Fibroblast of the conjunctiva (primary cell): Measurements from ENCODE around the gene GALNT7.
A peak's percentile ranks its signal among the peaks of the same experiment; 100 is the strongest.
"Not testable (repeated sequence)": the region's sequence is repeated elsewhere in the genome, so short reads cannot be mapped to it uniquely, and the experiment has no call there.

Experiments
- DNase-seq: peaks from one replicate; pipeline ENCODE4 v3.0.0-alpha.2; 2010; ENCODE audit warnings: low read depth

GALNT7 gene

DNA sequence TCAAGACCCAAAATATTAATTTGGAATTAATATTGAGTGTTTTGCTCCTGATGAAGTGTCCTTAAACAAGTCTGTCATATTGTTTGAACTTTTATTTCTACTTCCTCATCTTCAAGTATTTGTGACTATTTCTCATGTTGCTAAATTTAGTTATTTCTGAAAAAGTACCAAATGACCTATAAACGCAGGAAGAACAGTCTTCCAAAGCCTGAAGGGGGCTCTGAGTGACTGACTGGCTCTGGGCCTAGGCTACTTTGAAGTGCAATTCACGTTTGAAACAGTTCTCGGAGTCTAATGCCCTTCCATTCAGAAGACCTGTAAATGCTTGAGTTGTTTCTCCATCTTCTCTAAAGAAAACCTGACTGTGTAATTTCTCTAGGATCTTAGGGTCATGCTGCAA, 26.5 kb downstream of the GALNT7 start:
- DNase-seq, result no peak

DNA sequence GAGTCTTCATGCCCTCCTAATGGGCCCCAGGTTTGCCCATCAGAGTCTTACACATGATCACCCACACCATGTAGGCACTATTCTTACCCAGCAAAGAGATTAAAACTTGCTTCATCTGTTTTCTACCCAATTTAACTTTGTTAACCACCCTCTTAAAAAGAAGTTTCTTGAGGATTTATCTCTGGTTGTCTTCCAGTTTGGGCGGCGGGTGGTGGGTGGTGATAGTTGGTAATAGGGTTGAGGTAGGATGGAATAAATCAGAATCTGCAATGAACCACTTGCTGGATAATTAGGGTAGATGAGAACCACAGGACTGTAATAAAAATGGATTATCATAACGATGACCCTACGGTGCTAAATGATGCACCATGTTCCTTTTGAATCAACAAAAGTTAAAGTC, 30.9 kb downstream of the GALNT7 start:
- no peak for DNase-seq

DNA sequence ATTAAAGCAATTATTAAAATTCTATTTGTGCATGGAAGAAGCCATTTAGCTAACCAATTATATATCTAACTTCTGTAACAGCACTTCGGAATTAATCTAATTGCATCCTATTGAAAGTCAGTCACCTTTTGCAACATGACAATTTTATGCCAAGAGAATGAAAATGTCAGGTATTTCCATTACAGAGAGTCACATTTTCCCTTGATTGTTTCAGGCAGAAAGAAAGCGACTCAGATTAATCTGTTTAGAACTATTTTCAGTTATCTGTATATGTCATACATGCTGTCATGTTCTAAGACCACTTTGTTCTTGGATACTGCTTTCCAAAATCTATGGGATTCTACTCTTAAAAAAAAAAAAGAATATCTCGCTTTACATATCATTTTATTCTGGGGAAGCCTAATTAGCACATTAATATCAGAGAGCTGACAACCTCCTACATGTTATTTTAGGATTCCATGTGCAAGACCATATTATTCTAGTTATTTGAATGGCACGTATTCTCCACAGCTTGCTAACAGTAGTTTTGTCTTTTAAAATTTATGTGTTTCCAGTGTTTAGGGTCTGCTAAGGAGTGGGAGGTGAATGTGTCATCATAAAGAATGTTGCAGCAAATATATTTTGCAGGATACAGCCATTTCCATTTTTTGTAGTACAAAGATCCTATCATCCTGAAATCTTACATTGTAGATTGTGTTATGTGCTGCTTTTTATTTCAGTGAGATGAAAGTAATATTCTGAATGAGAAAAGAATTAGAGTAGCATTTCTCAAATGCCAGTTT, 31.7 kb downstream of the GALNT7 start:
- no peak for DNase-seq

DNA sequence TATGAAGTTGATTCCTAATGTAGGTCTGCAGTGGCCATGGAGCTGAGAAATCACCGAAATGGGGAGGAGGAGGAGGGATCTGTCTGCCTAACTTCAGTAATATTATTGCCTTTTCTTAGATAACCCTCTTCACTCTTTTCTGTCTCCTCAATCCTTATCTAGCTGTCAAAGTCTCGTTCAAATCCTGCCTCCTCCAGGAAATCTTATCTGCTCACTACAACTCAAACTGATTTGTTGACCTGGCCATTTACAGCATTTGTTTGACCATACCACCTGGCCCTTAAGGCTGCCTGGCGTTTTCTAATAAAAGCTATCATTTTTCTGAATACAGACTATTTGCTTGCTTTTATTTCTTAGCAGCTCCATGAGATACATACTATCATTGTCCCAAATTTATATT, 33.8 kb downstream of the GALNT7 start:
- no peak for DNase-seq

DNA sequence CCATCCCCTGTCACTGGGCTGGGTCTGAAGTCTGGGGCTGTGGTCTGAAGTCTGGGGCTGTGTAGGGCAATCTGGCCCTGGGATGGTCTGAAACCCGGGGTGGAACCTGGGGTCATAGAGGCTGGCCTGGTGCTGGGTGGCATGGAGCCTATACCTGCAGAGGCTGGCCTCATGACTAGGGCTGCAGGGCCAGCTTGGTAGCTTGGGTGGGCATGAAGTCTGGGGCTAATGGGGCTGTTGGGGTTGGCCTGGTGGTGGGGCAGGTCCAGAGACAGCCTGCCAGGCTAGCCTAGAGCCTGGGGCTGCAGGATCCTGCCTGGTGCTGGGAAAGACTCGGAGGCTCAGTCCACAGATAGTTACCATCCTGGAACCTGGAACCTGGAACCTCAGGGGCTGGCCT, 37.0 kb downstream of the GALNT7 start:
- no peak for DNase-seq

DNA sequence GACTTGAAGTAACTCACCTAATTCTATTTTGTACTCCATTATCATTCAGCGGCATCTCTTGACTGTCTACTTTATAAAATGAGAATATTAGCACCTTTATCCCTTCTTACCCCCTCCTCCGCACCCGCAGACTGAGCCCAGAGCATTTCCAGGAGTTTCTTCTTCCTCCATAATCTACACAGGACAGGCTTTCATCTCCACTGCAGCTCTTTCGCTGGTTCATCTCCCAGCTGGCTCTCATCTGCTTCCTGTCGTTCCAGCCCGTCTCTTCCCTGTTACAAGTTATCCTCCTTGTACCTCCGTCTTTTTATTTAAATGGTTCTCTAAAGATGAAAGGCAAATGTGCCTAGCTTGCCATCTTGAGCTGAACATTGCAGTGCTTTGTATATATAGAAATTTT, 39.8 kb downstream of the GALNT7 start:
- no peak for DNase-seq

DNA sequence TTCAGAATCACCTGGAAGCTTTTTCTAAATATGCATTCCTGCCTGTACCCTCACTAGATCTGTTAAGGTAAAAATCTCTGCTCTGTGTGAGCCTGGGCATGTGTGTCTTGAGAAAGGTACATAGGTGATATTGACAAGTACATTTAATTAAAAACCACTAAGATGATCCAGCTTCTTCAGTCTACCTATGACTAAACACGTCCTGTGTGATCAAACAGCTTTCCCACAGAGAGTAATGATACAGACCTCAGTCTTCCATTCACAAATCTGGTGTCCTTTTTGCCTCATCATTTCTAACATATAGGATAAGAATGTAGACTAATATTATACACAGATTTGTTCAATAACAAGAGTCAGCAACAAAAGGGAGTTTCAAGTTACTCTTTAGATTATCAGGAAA, 42.6 kb downstream of the GALNT7 start:
- DNase-seq, result no peak

DNA sequence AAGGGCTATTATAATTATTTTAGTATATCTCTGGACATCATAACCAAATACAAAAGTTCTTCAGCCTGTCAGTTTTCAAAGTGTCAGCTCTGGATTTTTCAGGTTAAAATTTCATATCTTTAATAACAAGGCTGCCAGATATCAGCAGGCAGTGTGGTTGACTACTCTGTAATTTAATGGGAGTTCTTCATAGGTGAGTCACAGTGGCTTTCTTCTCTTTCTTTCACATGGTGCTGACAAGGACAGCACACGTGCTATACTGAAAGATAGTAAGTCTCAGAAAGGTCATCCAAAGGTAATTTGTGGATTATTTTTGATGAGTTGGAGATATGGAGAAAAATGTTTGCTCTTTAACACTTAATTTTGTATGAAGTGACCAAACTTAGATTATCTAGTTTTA, 43.2 kb downstream of the GALNT7 start:
- no peak for DNase-seq

DNA sequence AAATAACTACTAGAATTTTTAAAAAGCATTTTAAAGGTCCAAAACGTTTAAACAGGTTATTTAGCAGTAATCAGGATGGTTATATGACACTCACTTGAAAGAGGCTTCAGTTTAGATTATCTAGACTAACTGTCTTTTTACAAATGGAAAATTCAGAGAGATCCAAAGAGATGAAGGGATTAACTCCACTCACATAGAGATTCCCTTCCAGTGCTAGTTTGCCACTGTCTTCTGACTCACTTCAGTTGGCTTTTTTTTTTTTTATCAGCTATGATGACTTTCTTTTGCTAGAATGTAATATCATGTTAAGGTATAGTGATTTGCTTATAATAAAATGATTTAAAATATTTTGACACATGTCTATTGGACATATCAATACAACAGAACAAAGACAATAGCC, 43.8 kb downstream of the GALNT7 start:
- DNase-seq, result no peak

DNA sequence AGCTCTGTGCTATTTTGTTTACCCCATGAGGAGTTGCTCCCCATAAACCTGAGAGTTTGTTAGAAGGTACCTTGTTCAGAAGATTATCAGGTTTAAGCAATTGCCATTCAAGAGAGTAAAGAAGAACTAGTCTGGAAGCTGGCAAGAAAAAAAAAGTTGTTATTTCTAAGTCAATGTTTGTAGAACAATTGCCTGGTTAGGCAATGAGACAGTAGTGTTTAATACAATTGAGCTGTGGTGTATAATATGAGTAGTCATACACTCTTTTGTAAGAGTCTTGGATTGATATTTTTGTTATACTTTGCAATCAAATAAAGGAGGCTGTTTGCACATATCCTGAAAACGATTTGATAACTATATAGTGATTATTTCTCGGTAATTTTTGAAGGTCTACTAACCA, 44.7 kb downstream of the GALNT7 start:
- no peak for DNase-seq

DNA sequence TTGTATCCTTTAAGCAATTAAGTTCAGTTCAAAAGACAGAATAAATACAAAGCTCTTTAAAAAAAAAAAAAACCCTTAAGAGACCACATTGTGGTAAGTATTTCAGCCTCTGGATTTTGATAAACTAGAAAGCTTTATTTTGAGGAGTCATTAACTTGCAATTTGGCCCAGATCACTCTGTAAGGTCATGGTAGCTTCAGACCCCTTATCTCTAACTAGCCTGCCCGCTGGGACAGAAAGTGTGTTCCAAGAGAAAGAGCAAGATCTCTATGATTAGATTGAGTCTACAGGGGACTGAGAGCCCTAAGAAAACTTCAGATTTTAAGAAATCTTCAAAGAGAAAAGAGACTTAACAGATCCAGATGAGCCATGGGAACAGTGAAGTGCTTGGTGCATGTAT, 45.6 kb downstream of the GALNT7 start:
- no peak for DNase-seq

DNA sequence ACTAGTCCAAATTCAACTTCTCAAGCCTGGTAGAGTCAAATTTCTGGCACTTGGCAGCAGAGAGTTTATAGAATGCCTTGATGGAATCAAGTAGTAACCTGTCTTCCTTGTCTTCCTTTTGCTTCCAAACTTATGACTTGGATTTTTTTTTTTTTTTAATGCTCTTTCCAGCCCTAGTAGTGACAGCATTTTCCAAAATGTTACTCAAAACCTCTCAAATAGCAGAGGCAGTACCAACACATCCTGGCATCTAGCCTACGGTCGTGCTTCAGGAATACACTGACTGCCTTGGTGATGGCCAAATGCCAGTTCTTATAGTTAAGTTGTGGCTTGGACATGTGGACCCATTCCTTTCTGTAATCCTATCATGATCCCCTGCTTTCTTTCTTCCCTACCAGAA, 46.0 kb downstream of the GALNT7 start:
- peak; percentile 66 for DNase-seq

DNA sequence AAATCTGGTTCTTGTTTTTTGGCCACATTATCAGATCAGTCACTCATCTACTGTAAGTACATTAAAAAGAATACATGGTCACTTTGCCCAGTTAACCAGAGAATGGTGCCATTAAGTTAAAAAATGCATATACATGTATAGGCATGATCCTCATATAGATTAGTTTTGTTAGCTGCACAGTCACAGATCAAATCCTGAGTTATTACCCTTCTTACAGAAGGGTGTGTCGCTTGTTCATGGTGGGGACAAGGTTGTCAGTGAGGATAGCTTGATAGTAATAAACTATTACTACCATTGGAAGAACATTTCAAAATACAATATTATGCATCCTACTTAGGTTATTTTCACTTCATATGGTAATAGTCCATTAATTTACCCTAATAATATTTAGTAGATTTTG, 48.5 kb downstream of the GALNT7 start:
- no peak for DNase-seq

DNA sequence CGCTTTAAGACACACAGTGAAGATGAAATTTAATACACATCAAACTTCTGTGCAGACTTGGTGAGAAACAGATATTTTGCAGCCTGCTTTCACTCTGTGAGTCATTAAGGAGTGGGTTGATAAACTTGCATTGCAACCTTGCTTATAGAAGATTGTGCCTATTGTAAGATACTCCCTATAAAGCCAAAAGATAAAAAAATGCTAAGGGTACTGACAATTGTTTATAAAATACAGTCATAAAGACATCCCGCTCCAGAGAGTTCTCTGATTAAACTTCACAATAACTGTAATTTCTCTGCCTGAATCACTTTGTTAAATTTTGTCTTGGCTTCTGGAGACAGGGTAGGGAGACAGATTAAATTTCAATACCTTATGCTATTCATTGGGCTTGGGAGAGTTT, 49.1 kb downstream of the GALNT7 start:
- no peak for DNase-seq

DNA sequence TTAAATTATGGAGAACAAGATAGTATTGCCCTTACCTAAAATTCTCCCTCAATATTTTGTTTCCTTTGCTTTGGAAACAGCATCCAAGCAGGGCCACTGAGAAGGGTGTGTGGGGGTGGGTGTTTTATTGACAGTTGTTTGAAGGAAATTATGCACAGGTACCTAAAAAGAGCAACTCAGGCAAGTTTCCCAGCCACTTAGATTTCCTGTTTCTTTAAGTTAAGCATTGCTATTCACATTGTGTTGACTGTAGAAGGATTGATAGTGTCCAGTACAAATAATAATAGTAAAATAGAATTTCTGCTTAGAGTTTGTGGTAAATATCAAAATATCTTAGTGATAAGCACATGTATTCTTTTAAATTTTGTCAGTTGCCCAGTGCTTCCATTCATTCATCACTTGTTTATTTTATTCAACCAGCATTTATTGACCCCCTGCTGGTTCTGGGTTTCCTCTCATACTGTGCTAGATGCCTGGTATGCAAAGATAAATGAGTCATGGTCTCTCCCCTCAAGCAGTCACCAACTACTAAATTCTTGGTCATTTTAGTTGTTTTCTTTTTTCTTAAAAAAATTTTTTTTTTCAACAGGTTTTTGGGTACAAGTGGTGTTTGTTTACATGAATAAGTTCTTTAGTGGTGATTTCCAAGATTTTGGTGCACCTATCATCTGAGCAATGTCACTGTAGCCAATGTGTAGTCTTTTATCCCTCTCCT, 50.0 kb downstream of the GALNT7 start:
- no peak for DNase-seq

DNA sequence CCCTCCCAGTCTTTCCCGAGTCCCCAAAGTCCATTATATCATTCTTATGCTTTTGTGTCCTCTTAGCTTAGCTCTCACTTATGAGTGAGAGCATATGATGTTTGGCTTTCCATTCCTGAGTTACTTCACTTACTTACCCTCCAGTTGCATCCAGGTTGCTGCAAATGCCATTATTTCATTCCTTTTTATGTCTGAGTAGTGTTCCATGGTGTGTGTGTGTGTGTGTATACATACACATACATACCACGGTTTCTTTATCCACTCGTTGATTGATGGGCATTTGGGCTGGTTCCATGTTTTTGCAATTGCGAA, 50.5 kb downstream of the GALNT7 start:
- DNase-seq, result not testable (repeated sequence)

DNA sequence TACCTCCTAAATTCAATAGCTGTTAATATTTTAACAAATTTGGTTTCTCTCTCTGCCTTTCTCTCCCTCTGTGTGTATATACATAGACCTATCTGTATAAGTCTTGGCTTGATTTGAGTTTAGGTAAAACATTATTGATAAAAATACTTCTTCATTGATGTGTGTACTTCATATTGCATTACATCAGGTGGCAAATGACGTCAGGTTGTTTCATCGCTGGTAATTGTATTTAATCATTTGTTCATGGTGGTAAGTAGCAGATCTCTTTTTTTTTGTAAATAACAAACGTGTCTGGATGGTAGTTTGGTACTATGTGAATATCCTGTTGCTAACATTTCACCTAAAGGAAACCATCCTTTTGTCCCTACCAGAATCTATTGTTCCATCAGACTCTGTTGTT, 55.1 kb downstream of the GALNT7 start:
- DNase-seq, result no peak

DNA sequence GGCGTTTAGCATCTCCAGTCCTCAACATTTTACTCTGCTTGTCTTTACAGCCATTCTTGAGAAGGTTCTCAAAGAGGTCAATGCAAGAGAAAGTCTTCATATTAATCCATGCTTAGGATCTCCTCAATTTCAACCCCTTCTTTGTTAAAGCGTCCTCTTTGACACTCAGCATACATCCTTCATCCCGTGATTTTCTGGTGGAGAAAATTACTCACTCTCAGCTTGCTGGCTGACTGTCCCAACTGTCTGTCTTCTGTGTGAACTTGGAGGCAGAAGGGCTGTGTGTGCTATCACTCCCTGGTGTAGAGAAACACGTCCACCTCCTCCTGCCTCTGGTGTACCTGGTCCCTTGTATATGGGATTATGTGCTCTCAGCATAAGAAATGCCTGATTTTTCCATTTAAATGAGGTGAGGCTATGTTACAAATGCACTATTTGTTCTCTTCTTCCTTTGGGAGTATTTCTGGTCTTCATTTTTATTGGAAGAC, 57.8 kb downstream of the GALNT7 start:
- DNase-seq, result no peak

DNA sequence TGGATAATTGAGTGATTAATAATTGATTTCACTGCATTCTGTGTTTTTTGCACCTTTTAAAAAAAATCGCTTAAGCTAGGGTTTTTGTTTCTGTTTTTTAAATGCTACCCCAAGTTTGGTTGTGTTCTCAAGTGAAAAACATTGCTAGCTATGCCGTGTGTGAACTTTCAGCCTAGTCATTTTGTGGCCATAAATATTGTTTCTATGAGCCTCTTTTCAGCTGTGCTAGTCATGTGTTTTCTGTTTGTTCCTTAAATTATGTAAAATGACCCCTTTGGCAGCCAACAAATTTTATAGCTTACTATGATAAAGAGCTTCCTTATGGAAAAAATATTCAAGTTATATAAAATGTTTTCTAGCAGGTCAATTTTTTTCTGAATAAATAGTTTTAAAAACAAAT, 59.1 kb downstream of the GALNT7 start:
- no peak for DNase-seq

DNA sequence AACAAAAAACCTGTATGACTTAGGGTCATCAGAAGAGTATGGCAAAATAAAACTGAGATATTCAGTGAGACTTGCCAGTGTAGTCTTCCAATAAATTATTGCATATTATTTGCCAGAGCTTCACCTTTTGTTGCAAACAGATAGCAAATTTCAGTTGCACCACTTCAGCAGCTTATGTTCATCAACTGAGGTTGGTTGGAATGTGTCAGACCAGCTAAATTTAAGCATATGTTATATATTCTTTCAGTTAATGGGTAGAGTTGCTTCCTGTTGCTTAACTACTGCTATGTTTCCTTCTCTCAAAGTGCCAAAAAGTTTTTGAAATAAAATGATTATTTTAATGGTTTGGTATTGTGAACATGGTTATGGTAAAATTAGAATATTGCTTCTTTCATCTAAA, 61.5 kb downstream of the GALNT7 start:
- DNase-seq, result no peak

DNA sequence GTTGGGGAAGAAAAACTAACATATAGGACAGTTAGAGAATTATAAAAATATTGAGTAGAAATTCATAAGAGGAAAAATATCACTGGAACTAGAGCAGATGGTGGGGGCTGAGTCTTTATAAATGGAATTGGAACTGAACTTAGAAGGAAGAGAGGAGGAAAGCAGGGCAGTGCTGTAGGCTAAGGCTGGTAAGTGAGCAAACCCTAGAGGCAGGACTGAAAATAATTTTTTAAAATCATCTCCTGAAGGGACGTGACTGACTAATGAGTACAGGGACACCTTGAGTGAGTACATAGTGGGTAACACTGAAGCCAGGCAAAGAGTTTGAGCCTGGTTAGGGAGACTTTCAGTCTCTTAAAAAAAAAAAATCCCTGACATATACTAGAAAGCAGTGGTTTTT, 63.3 kb downstream of the GALNT7 start:
- DNase-seq, result no peak

DNA sequence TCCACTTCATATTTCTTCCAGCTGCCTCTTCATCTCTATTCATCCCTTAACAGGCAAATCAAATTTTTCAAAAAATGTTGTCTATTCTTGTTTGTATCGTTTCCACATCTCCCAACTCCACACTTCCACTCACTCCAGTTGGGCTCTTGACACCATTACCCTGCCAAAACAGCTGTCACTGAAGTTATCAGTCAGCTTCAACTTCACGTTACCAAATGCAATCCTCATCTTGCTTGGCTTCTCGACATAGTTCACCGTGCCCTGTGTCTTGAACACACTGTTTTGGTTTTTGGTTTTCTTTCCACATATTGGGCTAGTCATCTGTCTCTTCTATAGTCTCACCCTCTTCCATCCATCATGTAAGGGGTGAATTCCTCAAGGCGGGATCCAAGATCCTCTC, 65.2 kb downstream of the GALNT7 start:
- no peak for DNase-seq

DNA sequence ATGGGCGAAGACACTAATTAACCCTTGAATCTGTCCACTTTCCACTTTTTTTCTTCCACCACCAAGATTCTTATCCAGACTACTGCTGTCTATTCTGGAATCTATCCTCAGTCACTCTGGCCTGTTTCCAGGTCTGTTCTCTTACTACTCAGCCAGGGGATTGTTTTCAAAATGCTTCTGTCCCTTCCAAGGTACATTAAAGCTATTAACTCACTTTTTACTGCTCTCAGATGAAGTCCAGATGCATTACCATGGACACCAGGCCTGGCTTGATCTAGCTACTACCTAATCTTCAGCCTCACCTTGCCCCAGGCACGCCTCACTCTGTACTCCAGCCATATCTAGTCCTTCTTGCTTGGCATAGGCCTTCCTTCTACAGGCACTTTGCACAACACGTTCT, 66.4 kb downstream of the GALNT7 start:
- DNase-seq, result no peak

DNA sequence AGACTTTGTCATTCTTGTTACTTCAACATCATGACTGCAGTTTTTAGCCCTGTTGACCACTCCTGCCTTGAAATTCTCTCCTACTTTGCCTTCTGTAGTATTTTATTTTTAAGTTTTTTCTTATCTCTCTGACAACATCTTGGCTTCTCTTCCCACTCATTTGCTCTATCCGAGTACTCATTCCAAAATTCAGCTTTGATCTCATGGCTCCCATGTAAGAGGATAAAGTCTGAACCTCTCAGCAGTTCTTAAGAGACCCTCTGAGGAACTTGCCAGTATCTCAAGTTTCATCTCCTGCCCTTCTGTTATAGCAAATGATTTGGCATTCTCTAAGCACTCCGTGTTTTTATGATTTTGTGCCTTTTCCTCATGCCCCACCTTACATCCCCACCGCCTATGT, 67.7 kb downstream of the GALNT7 start:
- DNase-seq, result no peak
